NCI-H226 (cell line): Measurements from ENCODE around the gene RIPOR3.
"Not testable (repeated sequence)": the region's sequence is repeated elsewhere in the genome, so short reads cannot be mapped to it uniquely, and the experiment has no call there.

Source experiments
- DNase-seq: peaks from one replicate; pipeline ENCODE4 v3.0.0-alpha.2; 2015

Gene RIPOR3

GRCh38 chr20:50602432-50603088 lies 88.8 kb downstream of the RIPOR3 start:
- DNase-seq: no peak

DNA sequence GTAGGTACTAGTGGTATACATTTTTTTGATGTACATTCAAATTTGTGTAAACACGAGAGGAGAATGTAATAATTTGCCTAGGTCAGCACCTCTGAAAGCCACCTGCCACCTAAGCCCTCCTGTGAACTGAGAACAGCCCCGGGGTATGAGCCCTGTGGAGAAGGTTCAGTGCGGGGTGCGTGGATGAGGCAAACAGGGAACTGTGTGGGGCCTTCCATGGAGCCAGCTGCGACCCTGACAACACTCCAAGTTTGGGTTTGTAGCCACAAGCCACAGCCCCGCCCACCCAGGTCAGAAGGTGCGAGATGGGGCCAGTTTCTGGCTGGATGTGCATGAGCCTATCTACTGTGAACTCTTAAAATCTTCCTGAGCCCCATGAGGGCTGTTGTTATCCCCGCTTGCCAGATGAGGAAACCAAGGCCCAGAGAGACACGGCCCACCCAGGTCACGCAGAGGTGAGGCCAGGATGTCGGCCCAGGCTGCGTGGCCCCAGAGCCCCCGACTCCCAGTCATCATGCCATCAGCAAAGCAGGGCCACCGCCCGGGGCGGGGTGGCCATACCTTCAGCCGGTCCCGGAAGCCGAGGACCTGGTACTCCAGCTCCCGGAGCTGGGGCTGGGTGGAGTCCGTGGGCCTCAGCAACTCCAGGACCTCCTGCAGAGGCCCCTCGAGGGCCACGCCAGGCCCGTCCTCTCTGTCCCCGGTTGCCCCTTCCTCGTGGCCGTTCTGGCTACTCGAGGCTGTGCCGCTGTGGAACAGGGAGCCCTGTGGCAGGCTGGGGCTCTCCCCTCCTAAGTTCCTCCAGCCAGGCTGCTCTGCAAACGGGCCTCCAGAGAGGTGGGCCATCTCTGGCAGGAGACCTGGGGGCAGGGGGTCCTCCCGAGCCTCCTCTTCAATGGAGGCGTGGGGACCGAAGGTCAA lies 89.6 kb downstream of the RIPOR3 start:
- DNase-seq: peak; percentile 28

- no peak for DNase-seq
Observed at GRCh38 chr20:50600281-50600895, 91.0 kb downstream of the RIPOR3 start.

GRCh38 chr20:50598768-50599167 lies 92.6 kb downstream of the RIPOR3 start:
- DNase-seq: not testable (repeated sequence)

- no peak for DNase-seq
Observed at GRCh38 chr20:50598074-50598473, 93.3 kb downstream of the RIPOR3 start.

GRCh38 chr20:50597406-50597969 lies 93.9 kb downstream of the RIPOR3 start:
- DNase-seq: no peak

DNA sequence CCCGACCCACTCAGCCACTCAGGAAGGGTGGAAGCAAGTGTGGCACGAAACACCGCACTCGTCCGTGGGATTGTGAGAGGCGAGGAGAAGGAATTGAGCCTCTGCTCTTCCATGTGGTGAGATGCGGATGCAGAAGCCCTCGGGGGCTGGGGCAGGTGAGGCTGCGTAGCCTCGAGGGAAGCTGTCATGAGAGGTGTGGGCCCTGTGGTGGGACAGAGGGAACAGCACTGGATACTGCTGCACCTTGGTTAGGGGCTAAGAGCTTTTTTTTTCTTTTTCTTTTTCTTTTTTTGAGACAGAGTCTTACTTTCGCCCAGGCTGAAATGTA lies 94.7 kb downstream of the RIPOR3 start:
- DNase-seq: no peak

DNA sequence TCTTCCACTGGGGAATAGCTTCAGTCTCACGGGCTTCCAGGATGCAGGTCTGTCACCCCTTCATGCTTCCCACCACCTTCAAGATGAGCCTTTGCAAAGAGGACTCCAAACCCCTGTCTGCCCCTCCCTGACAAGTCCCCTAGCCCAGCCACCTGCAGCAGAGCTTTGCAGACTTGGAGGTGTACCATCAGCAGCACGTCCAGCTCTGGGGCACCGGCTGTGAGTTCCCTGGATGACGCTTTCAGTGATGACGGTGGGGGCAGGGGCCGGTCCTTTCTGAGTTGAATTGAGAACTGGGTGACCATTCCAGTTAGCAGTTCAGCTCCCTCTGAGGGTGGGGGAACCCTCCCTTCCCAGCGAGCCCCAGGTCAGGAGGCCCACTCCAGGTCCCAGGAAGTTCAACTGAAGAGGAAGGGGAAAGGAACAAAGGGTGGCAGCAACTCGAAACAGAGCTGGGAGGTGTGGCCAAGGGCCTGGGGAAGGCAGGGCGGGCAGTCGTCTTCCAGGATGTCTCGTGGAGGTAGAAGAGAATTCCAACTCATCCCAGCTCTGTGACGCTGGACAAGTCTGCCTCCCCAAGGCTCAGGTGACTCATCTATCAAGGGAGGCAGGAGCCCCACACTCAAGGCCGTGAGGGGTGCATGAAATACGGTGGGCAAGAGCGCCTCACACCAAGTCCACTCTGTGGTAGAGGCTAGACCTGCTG lies 95.2 kb downstream of the RIPOR3 start:
- peak; percentile 51 for DNase-seq

GRCh38 chr20:50595433-50595895 lies 95.9 kb downstream of the RIPOR3 start:
- no peak for DNase-seq

GRCh38 chr20:50594591-50595432 lies 96.5 kb downstream of the RIPOR3 start:
- no peak for DNase-seq

- DNase-seq: no peak
Observed at GRCh38 chr20:50594231-50594590, 97.1 kb downstream of the RIPOR3 start.

GRCh38 chr20:50593005-50593335 lies 98.4 kb downstream of the RIPOR3 start:
- DNase-seq: no peak

GRCh38 chr20:50592282-50593004 lies 98.9 kb downstream of the RIPOR3 start:
- DNase-seq: no peak

DNA sequence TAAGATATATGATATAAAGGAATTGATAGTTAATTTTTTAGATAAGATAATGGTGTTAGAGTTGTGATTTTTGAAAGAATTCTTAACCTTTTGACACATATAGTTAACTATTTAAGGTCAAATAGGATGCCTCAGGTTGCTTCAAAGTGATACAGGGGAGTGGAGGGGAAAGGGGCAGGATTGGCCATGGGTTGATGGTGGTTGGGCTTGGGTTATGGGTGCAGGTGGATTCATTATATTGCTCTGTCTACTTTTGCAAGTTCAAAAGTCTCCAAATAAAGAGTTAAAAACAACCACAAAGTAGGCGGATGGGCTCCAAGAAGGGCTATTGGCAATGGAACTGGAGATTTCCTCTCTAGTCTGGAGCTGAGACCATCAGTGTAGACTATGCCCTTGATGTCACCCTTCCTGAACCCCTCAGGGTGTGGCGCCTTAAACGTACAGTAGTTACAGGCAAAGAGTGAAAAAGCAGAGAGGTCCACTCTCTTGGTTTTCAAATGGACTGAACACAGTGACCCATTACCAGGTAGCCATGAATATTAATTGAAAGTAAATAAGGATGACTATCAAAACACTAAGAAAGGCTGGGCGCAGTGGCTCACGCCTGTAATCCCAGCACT lies 100.0 kb downstream of the RIPOR3 start:
- DNase-seq: no peak

DNA sequence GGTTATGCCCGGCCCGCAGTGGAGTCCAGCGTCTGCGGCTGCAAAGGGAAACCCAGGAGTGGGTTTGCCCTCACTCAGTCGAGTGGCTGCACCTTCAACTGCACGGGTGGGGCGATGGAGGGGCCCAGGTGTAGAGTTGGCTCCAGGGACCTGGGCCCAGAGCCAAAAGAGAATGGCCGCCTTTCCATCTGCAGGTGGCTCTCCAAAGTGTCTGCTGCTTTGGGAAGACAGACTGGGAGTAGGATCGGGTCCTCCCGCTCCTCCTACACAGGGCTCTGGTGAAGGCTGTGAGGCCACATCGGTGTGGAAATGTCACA lies 101.0 kb downstream of the RIPOR3 start:
- DNase-seq: no peak

DNA sequence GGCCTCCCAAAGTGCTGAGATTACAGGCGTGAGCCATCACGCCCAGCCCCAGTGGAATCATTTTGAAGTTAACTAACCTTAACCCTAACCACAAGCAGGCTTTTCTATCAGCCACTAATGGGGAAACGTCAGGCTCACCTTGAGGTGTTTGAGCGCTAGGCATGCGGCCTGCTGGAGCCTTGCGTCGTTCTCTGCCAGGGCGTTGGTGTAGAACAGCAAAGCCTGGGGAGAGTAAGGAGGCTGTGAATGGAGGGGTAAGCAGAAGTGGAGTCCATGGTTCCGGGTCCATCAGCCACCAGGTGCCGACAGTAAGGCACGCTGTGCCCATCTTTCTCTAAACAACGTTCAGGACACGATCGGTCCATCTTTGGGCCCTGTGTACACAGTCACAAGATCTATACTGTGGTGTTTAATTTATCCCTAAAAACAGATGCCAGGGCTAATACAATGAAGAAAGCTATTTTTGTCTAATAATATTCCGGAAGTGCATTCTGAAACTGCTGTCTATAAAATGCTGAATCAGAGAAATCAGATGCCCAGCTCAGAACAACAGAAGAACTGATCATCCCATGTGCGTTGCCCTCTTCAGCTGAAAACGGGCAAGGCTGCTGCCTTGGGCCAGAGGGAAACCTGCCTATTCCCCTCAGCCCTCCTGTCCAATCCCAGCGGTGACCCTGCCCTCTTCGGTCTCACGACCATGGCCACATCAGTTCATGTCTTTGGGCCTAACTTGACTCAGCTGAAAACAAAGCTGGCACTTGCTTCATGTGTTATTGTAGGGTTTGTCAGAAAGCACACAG lies 101.6 kb downstream of the RIPOR3 start:
- DNase-seq: no peak

DNA sequence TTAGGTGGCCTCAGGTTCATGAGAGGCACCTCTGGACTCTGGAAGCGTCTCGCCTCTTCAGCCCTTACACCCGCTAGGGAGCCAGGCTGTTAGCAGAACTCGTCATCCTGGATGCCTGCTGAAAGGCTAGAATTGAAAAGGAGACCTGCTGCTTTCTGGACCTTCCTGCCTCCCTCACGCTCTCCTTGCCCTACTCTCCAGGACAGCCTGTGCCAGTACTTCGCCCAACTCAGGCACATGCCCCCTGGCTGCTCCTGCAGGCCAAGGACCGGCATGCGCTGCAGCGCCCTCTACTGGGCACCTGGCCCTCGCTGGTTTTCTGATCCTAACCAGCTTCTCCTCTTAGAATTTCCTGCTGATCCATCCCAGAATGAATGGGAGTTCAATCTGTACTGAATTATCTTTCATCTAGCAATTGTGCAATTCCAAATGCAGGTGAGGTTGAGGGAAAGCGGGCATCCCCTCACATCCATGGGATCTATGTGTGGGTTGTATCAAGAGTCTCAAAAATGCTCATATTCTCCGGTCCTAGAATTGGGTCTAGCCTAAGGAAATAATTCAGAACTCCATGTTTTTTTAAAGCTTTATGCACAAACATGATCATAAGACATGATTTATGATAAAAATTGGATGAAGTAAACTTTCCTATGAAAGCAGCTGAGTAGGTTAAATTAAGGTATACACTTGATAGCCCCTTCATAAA lies 103.2 kb downstream of the RIPOR3 start:
- DNase-seq: peak; percentile 53

GRCh38 chr20:50587291-50587961 lies 103.9 kb downstream of the RIPOR3 start:
- DNase-seq: no peak
